Activated T-helper 17 cell treated with anti-CD3 and anti-CD28 coated beads, Interleukin-2, amount 50 U/mL, for 72 hours (primary cell): ENCODE results near the gene CCDC14. TPM values are rescaled to one million over a fixed set of nuclear protein-coding genes. Genes with fewer than 3 reads are reported as not detected.
A peak's percentile ranks its signal among the peaks of the same experiment; 100 is the strongest.
"Not testable (repeated sequence)": the region's sequence is repeated elsewhere in the genome, so short reads cannot be mapped to it uniquely, and the experiment has no call there.

ENCODE experiments used
- ATAC-seq: fragments of 150-1000 bp; cut with Tn5 transposase; replicated peaks from 2 replicates; pipeline ENCODE4 v1.10.0; 2021; ENCODE audit warnings: mild to moderate bottlenecking, moderate library complexity
- H3K27ac Mint-ChIP-seq: one replicate; pipeline ENCODE4 v1.8.0; 2022; ENCODE audit warnings: mixed read lengths
- H3K27me3 Mint-ChIP-seq: one replicate; pipeline ENCODE4 v1.8.0; 2022; ENCODE audit warnings: mixed read lengths
- H3K36me3 Mint-ChIP-seq: one replicate; pipeline ENCODE4 v1.8.0; 2022; ENCODE audit warnings: low read depth, mild to moderate bottlenecking, mixed read lengths
- H3K4me1 Mint-ChIP-seq: one replicate; pipeline ENCODE4 v1.8.0; 2022; ENCODE audit warnings: mixed read lengths
- H3K4me3 Mint-ChIP-seq: one replicate; pipeline ENCODE4 v1.8.0; 2022; ENCODE audit warnings: mild to moderate bottlenecking, mixed read lengths
- H3K9me3 Mint-ChIP-seq: one replicate; pipeline ENCODE4 v1.8.0; 2022; ENCODE audit warnings: mixed read lengths
- total RNA-seq, 2 donors: library from RNA; stranded (reverse); gene quantifications; one replicate each; pipeline ENCODE4 v1.2.3, GENCODE V29; 2022

Gene CCDC14
- total RNA-seq = 10 to 100 TPM; 32.4 to 48.4 TPM

GRCh38 chr3:123960781-123961507 is at the start of gene CCDC14:
Gene CCDC14 (minus strand): TSS chr3:123961229. CDS start chr3:123961173, 56 bp downstream.
- Mint-ChIP-seq H3K27me3 (peaks cover 4% of the 10 kb centered on the region), H3K9me3 (no peaks in the 10 kb centered on the region), H3K27ac (peak within 1 kb of the TSS; percentile 95), H3K4me3 (peak within 1 kb of the TSS; percentile 93), H3K4me1 (peaks cover 12% of the 10 kb centered on the region), H3K36me3 (no peaks in the 10 kb centered on the region)
- ATAC-seq = peak; percentile 96

GRCh38 chr3:124008321-124008720 is 47.3 kb upstream of the CCDC14 start:
- peaks cover 45% of the 10 kb centered on the region for H3K27me3 Mint-ChIP-seq
- not testable (repeated sequence) for ATAC-seq, H3K4me3 Mint-ChIP-seq, H3K4me1 Mint-ChIP-seq, H3K9me3 Mint-ChIP-seq, H3K27ac Mint-ChIP-seq, H3K36me3 Mint-ChIP-seq

- ATAC-seq = no peak
- Mint-ChIP-seq H3K36me3 (no peaks in the 10 kb centered on the region), H3K4me1 (no peaks in the 10 kb centered on the region), H3K27me3 (peaks cover 48% of the 10 kb centered on the region), H3K9me3 (no peaks in the 10 kb centered on the region), H3K27ac (no peak overlapping the region), H3K4me3 (no peak overlapping the region)
Observed at GRCh38 chr3:124007186-124007585, 46.2 kb upstream of the CCDC14 start.

GRCh38 chr3:124002405-124003079 is 41.5 kb upstream of the CCDC14 start:
- H3K4me3 Mint-ChIP-seq, H3K36me3 Mint-ChIP-seq, ATAC-seq, H3K4me1 Mint-ChIP-seq, H3K27ac Mint-ChIP-seq, H3K9me3 Mint-ChIP-seq: not testable (repeated sequence)
- H3K27me3 Mint-ChIP-seq = peaks cover 51% of the 10 kb centered on the region

GRCh38 chr3:124001366-124001765 is 40.3 kb upstream of the CCDC14 start:
- H3K27ac Mint-ChIP-seq, H3K4me3 Mint-ChIP-seq, H3K36me3 Mint-ChIP-seq, H3K9me3 Mint-ChIP-seq, H3K4me1 Mint-ChIP-seq, ATAC-seq: not testable (repeated sequence)
- H3K27me3 Mint-ChIP-seq = peaks cover 39% of the 10 kb centered on the region

- H3K27me3 Mint-ChIP-seq = peaks cover 22% of the 10 kb centered on the region
- no peak overlapping the region for H3K4me3 Mint-ChIP-seq
- no peaks in the 10 kb centered on the region for H3K9me3 Mint-ChIP-seq
- no peak for ATAC-seq
- no peak overlapping the region for H3K27ac Mint-ChIP-seq
- no peaks in the 10 kb centered on the region for H3K4me1 Mint-ChIP-seq
- no peaks in the 10 kb centered on the region for H3K36me3 Mint-ChIP-seq
Observed at GRCh38 chr3:123997543-123997942, 36.5 kb upstream of the CCDC14 start.

GRCh38 chr3:123993818-123994217 is 32.8 kb upstream of the CCDC14 start:
- Mint-ChIP-seq H3K4me3 (no peak overlapping the region), H3K27ac (no peak overlapping the region), H3K9me3 (no peaks in the 10 kb centered on the region), H3K27me3 (peaks cover 30% of the 10 kb centered on the region), H3K4me1 (no peaks in the 10 kb centered on the region), H3K36me3 (no peaks in the 10 kb centered on the region)
- no peak for ATAC-seq

GRCh38 chr3:123991730-123992588 is 30.9 kb upstream of the CCDC14 start, which contains the start of gene ROPN1:
Gene ROPN1 (minus strand): TSS chr3:123992124. CDS start chr3:123980481, 11,643 bp downstream.
- Mint-ChIP-seq H3K27me3 (peaks cover 32% of the 10 kb centered on the region), H3K4me3 (peak within 1 kb of the TSS; percentile 35)
- H3K9me3 Mint-ChIP-seq, H3K27ac Mint-ChIP-seq, H3K36me3 Mint-ChIP-seq, H3K4me1 Mint-ChIP-seq: not testable (repeated sequence)
- ATAC-seq = peak; percentile 95

GRCh38 chr3:123986427-123986826 is 25.4 kb upstream of the CCDC14 start:
- H3K27me3 Mint-ChIP-seq = peaks cover 58% of the 10 kb centered on the region
- no peak overlapping the region for H3K27ac Mint-ChIP-seq
- no peaks in the 10 kb centered on the region for H3K36me3 Mint-ChIP-seq
- H3K9me3 Mint-ChIP-seq = no peaks in the 10 kb centered on the region
- H3K4me3 Mint-ChIP-seq = no peak overlapping the region
- no peaks in the 10 kb centered on the region for H3K4me1 Mint-ChIP-seq
- ATAC-seq = no peak

GRCh38 chr3:123984957-123985356 is 23.9 kb upstream of the CCDC14 start:
- no peak for ATAC-seq
- Mint-ChIP-seq H3K9me3 (no peaks in the 10 kb centered on the region), H3K4me3 (no peak overlapping the region), H3K36me3 (no peaks in the 10 kb centered on the region), H3K27me3 (peaks cover 54% of the 10 kb centered on the region), H3K27ac (no peak overlapping the region), H3K4me1 (no peaks in the 10 kb centered on the region)

- no peak for ATAC-seq
- Mint-ChIP-seq H3K27ac (no peak overlapping the region), H3K4me1 (no peaks in the 10 kb centered on the region), H3K4me3 (no peak overlapping the region), H3K36me3 (no peaks in the 10 kb centered on the region), H3K9me3 (no peaks in the 10 kb centered on the region), H3K27me3 (peaks cover 48% of the 10 kb centered on the region)
Observed at GRCh38 chr3:123984350-123984749, 23.3 kb upstream of the CCDC14 start.

GRCh38 chr3:123981317-123981716 is 20.3 kb upstream of the CCDC14 start:
- H3K36me3 Mint-ChIP-seq, H3K9me3 Mint-ChIP-seq, H3K4me3 Mint-ChIP-seq, H3K4me1 Mint-ChIP-seq, ATAC-seq, H3K27ac Mint-ChIP-seq: not testable (repeated sequence)
- H3K27me3 Mint-ChIP-seq = peaks cover 33% of the 10 kb centered on the region

- no peaks in the 10 kb centered on the region for H3K4me1 Mint-ChIP-seq
Observed at GRCh38 chr3:123980539-123980938, 19.5 kb upstream of the CCDC14 start.

More at GRCh38 chr3:123980539-123980938, 19.5 kb upstream of the CCDC14 start:
- H3K36me3 Mint-ChIP-seq = no peaks in the 10 kb centered on the region
- H3K27me3 Mint-ChIP-seq = peaks cover 32% of the 10 kb centered on the region
- H3K9me3 Mint-ChIP-seq = no peaks in the 10 kb centered on the region
- H3K27ac Mint-ChIP-seq = no peak overlapping the region
- no peak for ATAC-seq
- no peak overlapping the region for H3K4me3 Mint-ChIP-seq
